Urothelium cell line (cell line): ENCODE measurements around the gene SUMF1.
A peak's percentile ranks its signal among the peaks of the same experiment; 100 is the strongest.

Experiments used
- DNase-seq: peaks from one replicate; pipeline ENCODE4 v3.0.0; 2011; ENCODE audit warnings: low spot score, mixed read lengths
- FAIRE-seq: peaks from 2 replicates; lab custom pipeline; 2011; peaks lifted over from hg19 to GRCh38; lab: Jason Lieb, UNC

Gene SUMF1

GRCh38 chr3:4466741-4467521, at the start of gene SUMF1:
TSS of gene SUMF1 (minus strand) at chr3:4467269. CDS start at chr3:4467245, 24 bp downstream.
- peak; percentile 77 for FAIRE-seq
- peak; percentile 94 for DNase-seq

DNA sequence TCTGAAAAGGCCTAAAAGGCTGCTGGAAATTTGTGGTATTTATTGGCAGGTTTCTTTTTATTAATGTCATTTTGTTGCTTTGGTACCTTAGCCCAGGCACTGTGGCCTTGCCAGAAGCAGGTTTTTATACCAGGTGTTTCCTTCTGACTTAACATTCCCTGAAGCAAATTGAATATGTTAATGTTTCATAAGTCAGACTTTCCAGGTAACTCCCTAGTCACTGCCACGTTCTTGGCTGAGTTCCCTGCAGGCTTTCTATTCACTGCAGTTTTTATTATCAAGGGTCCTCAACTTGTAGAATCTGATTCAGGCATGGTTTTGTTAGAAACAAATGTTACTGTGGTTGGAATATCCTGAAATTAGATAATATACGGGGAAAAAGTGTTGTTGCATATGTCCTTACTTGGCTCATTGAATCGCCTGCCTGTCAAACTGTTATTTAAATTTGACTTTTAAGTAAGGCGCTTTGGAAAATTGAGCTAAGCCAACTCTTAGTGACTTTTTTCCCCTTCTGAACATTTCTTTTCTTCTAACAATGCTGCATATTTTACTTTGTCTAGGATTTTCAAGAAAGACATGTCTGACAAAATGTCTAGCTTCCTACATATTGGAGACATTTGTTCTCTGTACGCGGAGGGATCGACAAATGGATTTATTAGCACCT, 49.0 kb upstream of the SUMF1 start:
- FAIRE-seq: no peak

GRCh38 chr3:4514916-4515315, 47.8 kb upstream of the SUMF1 start:
- DNase-seq: no peak
- no peak for FAIRE-seq

More for the DNA sequence above, 49.0 kb upstream of the SUMF1 start:
- DNase-seq: no peak

DNA sequence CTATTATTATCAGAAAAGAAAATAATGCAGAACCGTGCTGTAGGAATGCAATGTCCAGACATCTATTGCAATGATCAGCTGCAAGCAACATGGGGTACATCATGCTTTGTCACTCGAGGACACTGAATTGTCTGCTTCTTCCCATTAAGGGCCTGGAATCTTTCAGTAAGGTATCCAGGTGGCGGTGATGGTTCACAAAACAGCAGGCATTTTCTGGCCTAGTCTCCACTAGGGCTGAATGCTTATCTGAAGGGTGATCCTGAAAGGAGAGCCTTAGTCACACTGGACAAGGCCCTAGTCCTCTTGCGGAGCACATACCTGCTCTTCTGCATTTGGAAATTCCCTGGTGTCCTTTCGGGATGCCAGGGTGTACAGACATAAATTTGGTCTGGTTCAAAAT, 47.3 kb upstream of the SUMF1 start:
- no peak for DNase-seq
- FAIRE-seq: no peak

DNA sequence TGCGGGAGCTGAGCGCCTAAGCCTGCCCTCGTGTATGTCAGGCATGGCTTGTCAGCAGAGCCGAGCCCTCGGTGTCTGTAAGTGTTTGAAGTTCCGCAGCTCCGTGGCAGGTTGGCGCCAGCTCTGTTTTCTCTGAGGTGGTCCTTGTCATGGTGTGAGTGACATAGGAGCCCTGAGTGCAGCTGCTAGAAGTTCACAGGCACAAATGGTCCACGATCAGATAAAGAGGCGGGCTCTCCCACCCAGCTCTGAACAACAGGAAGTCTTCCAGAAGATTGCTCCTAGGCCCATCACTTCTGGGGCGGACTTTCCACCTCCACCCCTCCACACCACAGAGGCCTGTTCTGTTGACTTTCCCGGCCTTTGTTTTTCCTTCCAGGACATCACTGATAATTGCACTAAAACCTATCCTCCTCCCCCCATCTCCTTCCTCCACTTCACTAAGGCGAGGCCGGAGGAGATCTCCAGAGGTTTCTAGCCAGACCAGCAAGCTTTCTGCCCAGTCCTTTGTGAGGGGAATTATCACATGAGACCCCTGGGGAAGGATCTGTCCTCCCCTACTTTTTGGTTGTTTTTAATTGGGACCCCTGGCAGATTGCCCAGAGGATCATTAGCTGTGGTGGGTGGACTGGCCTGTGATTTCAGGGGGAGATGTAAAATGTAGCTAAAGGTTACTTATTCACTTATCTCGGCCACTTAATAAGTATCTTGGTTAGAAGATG, 46.0 kb upstream of the SUMF1 start:
- FAIRE-seq: no peak
- no peak for DNase-seq

DNA sequence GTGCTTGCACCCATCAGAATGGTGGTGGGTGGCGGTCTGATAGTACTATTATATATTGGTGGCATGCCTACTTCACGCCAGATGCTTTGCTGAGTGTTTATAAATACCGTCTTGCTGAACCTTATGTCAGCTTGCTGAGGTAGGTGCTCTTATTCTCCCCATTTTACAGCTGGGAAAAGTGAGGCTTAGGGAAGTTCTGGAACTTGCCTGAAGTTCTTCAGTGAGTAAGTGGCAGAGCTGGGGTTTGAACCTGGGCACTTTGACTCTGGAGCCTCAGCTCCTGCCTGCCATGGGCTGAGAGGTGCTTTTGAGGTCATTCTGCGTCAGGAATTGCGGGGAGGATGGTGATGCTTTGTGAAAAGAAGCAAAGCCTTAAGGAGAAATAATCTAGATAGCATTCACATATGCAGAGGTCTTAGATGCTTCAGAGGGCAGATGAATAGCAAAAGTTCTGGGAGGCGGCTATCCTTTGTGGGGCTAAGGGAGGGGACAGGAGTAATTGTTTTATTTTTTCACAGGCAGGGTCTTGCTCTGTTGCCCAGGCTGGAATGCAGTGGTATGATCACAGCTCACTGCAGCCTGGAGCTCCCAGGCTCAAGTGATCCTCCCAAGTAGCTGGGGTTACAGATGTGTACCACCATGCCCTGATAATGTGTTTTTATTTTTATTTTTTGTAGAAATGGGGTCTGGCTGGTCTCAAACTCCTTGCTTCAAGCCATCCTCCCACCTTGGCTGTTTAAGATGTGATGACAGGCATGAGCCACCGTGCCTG, 44.6 kb upstream of the SUMF1 start:
- no peak for FAIRE-seq
- DNase-seq: no peak

DNA sequence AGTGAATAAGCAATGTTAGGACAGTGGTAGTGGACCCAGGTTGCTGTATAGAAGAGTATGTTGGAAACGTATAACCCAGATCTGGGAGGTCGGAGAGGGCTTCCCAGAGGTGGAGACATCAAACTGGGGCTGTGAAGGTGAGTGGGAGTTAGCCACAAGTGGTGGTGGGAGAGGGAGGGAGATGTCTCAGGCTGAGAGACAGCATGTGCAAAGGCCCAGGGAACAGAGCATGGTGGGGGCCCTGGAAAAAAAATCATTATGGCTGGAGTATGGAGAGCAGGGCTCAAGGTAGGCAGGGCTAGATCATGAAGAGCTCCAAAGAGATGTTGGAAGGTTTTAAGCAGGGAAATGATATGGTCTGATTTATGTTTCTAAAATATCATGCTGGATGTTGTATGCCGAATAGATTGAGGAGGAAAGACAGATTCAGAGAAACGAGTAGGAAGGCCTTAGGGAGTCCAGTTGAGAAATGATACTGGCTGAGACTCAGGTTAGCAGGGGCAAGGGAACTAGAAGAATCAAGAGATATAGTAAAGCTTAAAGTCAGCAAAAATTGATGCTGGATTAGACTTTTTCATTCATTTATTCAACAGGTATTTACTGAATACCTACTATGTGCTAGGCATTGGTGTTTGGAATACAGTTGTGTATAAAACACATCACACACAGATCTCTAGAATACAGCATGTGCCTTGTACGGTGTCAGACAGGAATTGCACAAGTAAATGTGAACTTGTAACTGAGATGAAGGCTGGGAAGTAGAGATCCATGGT, 43.1 kb upstream of the SUMF1 start:
- FAIRE-seq: no peak

GRCh38 chr3:4509043-4509442, 42.0 kb upstream of the SUMF1 start:
- FAIRE-seq (no peak), DNase-seq (no peak)

More for the DNA sequence above, 43.1 kb upstream of the SUMF1 start:
- DNase-seq: no peak

GRCh38 chr3:4508048-4508981, 41.2 kb upstream of the SUMF1 start:
- FAIRE-seq (no peak), DNase-seq (no peak)

GRCh38 chr3:4507024-4507596, 40.0 kb upstream of the SUMF1 start:
- no peak for FAIRE-seq
- DNase-seq: no peak

DNA sequence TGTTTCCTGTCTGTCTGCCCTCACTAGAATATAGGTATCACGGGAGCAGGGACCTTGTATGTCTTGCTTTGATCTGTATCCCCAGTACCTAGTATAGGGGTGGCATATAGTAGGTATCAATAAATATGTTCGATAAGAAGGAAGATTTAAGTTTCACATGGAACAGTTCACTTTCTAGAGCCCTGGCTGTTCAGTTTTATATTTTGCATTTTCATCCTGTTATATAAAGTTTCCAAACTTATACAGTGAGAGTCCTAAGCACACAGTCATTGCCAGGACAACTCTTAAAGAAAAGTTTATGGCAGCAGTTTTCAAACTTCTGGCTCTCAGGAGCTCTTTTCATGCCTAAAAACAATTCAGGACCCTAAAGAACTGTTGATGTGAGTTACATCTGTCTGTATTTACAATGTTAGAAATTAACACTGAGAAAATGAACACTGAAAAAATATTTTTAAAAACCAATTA, 39.5 kb upstream of the SUMF1 start:
- DNase-seq: no peak
- no peak for FAIRE-seq

GRCh38 chr3:4505688-4506558, 38.9 kb upstream of the SUMF1 start:
- no peak for FAIRE-seq

GRCh38 chr3:4504340-4505261, 37.5 kb upstream of the SUMF1 start:
- FAIRE-seq (no peak), DNase-seq (no peak)

More at GRCh38 chr3:4505688-4506558, 38.9 kb upstream of the SUMF1 start:
- no peak for DNase-seq

DNA sequence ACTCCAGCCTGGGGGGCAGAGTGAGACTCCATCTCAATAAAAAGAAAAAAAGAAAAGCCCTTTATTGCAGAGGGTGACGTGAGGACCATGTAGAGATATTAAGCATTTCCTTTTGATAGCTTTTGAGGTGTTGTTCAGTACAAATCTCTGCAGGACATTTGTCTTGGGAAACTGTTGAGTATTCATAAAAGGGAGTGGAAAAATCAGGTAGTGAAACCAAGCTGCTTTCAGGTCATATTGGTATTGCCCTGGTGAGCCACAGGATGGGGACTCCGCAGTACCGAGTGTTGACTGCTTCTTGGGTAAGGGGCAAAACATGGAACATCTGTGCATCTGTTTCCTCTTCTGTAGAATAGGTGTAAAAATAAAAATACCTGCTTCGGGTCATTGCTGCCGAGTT, 36.0 kb upstream of the SUMF1 start:
- no peak for DNase-seq
- no peak for FAIRE-seq

GRCh38 chr3:4501927-4502326, 34.9 kb upstream of the SUMF1 start:
- DNase-seq (no peak), FAIRE-seq (no peak)

- FAIRE-seq: no peak
- DNase-seq: no peak
These were observed 34.4 kb upstream of the SUMF1 start for GRCh38 chr3:4501437-4501836.

DNA sequence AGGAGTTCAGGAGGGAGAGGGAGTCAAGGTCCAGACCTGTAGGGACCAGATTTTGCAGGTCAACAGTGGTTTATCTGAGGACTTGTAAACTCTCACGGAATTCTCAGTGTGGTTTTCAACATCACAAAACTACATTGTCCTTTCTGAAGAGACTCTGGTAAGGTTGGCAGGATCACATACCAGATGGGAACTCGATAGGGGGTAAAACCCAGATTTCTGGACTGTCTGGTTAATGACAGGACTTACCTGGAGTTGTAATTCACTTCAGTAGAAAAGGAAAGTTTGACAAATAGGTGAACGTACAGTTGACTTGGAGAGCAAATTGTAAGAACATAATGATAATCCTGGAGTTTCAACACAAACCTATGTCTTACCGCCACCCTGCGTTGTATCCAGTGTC, 31.4 kb upstream of the SUMF1 start:
- FAIRE-seq (no peak), DNase-seq (no peak)
